Esophagus squamous epithelium (tissue), 5 donors: Measurements from ENCODE around the gene PNMA5. TPM values are rescaled to one million over a fixed set of nuclear protein-coding genes. Genes with fewer than 3 reads are reported as not detected.

Experiments used
- DNase-seq: peaks from one replicate; lab custom pipeline; 2025; lab: John Stamatoyannopoulos, UW
- H3K27ac ChIP-seq, 4 donors: fragments of 200-600 bp; sonication (generic); one replicate each; pipeline ENCODE4 v1.5.1; 2016 to 2019; ENCODE audit warnings: mild to moderate bottlenecking in 1 of 4
- H3K27me3 ChIP-seq, 4 donors: fragments of 200-600 bp; sonication (generic); 1 replicate in 3 of 4; 2 replicates in 1 of 4; pipeline versions ENCODE4 v1.5.1 to v1.6.0; 2017 to 2021; ENCODE audit warnings: antibody characterized with exemption in 1 of 4
- H3K36me3 ChIP-seq, 3 donors: fragments of 200-600 bp; sonication (generic); one replicate each; pipeline ENCODE4 v1.5.1; 2016 to 2019
- H3K4me1 ChIP-seq, 3 donors: fragments of 200-600 bp; sonication (generic); one replicate each; pipeline ENCODE4 v1.5.1; 2017 to 2019
- H3K4me3 ChIP-seq, 4 donors: fragments of 200-600 bp; sonication (generic); 1 replicate in 3 of 4; 2 replicates in 1 of 4; pipeline ENCODE4 v1.5.1; 2016 to 2019; ENCODE audit warnings: mild to moderate bottlenecking in 2 of 4, moderate library complexity in 1 of 4
- H3K9me3 ChIP-seq, 3 donors: fragments of 200-600 bp; sonication (generic); one replicate each; pipeline ENCODE4 v1.5.1; 2016 to 2019
- POLR2A ChIP-seq, 4 donors: fragments of 450-650 bp; IDR thresholded peaks; one replicate each; pipeline ENCODE4 v1.6.1; 2017; ENCODE audit warnings: antibody characterized with exemption in 4 of 4, mild to moderate bottlenecking in 4 of 4, moderate library complexity in 3 of 4
- WGBS, 2 donors: methylation state at CpG; one replicate each; pipeline ENCODE4 v1.1.5; 2018; 5-methylcytosine and 5-hydroxymethylcytosine counted together
- intact Hi-C: fragments of 100-400 bp; cut with DNase I; formaldehyde crosslinking; loops from one replicate; pipeline ENCODE4 v1.15.0; 2022
- total RNA-seq, 4 donors: library from RNA; depleted of rRNA; stranded (reverse); fragments of >200 nt; gene quantifications; one replicate each; pipeline ENCODE4 v1.1.0, GENCODE V29; 2016
- TF ChIP-seq, protein P1 (sequence below), 6 experiments: fragments of 450-650 bp in 4 of 6; fragments of 200-600 bp in 2 of 6; sonication (generic) in 2 of 6; IDR thresholded peaks; one replicate each; pipeline ENCODE4 v1.5.1; 2016 to 2019; ENCODE audit warnings: antibody characterized with exemption in 6 of 6, mild to moderate bottlenecking in 4 of 6, moderate library complexity in 4 of 6
- donor health status: DM: yes; HTN: yes; CAD: no.

Gene PNMA5
- total RNA-seq, 4 donors from 2014 or later: not detected

DNA sequence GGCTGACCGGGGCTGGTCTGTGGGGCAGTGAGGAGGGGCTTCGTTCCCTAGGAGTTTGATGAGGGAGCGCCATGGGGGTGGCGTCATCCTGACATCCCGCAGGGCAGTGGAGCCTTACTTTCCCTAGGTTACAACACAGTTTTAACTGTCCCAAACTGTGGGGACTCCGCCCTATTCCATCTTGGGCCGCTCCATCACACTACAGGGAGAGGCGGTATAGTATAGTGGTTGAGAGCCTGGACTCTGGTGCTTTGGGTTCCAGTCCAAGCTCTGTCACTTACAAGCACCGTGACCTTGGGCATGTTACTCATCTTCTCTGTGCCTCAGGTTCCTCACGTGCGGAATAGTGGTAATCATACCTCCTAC, 51.9 kb downstream of the PNMA5 start:
- H3K36me3 ChIP-seq: peaks cover 0 to 61% (median 0%) of the 10 kb centered on the region in 3 donors
- no peaks in the 10 kb centered on the region for H3K27me3 ChIP-seq
- peak overlapping the region; percentile 36 to 69 (median 46) for H3K4me3 ChIP-seq
- 34 to 63% methylated on average over 5 to 7 of the region's 11 CpGs for WGBS, 2 donors
- no peaks in the 10 kb centered on the region for H3K9me3 ChIP-seq
- DNase-seq: no peak
- no peak for TF ChIP-seq POLR2A (IDR thresholded peaks at IDR 0.05)
- TF ChIP-seq, protein P1, sequence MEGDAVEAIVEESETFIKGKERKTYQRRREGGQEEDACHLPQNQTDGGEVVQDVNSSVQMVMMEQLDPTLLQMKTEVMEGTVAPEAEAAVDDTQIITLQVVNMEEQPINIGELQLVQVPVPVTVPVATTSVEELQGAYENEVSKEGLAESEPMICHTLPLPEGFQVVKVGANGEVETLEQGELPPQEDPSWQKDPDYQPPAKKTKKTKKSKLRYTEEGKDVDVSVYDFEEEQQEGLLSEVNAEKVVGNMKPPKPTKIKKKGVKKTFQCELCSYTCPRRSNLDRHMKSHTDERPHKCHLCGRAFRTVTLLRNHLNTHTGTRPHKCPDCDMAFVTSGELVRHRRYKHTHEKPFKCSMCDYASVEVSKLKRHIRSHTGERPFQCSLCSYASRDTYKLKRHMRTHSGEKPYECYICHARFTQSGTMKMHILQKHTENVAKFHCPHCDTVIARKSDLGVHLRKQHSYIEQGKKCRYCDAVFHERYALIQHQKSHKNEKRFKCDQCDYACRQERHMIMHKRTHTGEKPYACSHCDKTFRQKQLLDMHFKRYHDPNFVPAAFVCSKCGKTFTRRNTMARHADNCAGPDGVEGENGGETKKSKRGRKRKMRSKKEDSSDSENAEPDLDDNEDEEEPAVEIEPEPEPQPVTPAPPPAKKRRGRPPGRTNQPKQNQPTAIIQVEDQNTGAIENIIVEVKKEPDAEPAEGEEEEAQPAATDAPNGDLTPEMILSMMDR (IDR thresholded peaks at IDR 0.05): no peak
- intact Hi-C loops: no loop called here
- H3K27ac ChIP-seq: peak overlapping the region; percentile 72 to 87 (median 81)
- H3K4me1 ChIP-seq: peaks cover 0 to 19% (median 0%) of the 10 kb centered on the region in 3 donors

DNA sequence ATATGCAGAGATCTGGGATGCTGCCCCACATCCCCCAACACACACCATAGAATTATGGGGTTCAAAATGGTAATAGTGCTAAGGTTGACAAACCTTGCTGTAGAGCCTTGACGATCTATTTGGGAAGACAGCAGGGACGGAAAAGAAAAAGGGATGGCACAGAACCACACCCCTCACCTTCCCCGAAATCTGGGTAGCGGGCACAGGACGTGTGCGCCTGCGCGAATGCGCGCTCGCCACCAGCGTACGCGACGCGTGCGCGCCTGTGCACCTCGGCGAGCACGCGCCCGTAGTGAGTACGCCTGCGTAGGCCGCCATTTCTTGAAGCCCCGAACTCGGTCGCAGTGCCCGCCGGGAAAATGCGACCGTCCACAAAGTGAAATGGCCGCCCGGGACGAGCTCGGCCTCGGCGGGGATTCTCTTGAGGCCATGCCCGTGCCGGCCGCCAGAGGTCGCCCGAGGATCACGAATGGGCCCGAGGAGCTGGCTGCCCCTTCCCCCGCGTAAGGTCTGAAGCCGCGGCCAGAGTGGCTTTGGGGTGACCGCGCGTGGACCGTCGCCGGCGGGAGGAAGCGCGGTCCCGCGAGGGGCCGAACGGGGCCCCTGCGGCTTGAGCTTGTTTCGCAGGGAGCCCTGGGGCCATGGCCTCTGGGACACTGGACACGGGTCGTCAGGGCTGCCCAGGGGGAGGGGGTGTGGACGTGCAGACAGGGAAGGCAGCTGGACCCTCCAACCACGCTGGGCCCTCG, 52.4 kb downstream of the PNMA5 start:
- intact Hi-C loops: no loop called here
- peak; percentile 47 for DNase-seq
- WGBS, 2 donors: 0 to 43% methylated on average over 2 to 41 of the region's 70 CpGs

More for the DNA sequence above, 52.4 kb downstream of the PNMA5 start:
- no peaks in the 10 kb centered on the region for H3K9me3 ChIP-seq
- TF ChIP-seq, protein P1 (IDR thresholded peaks at IDR 0.05): peak; percentile 71 to 95 (median 84)
- no peak for TF ChIP-seq POLR2A (IDR thresholded peaks at IDR 0.05)
- peak overlapping the region; percentile 72 to 87 (median 81) for H3K27ac ChIP-seq
- peaks cover 0 to 19% (median 0%) of the 10 kb centered on the region in 3 donors for H3K4me1 ChIP-seq
- H3K4me3 ChIP-seq: peak overlapping the region; percentile 36 to 69 (median 46)
- peaks cover 0 to 61% (median 0%) of the 10 kb centered on the region in 3 donors for H3K36me3 ChIP-seq
- no peaks in the 10 kb centered on the region for H3K27me3 ChIP-seq

Other genes starting within 250 kb of the PNMA5 start
- gene MAGEA2, start 240.3 kb downstream of the PNMA5 start, total RNA-seq: not detected
- gene CSAG3, start 234.9 kb downstream of the PNMA5 start, total RNA-seq: not detected
- not detected for gene MAGEA6, start 224.4 kb downstream of the PNMA5 start, total RNA-seq
- gene CETN2, start 163.4 kb downstream of the PNMA5 start, total RNA-seq: 10 to 100 TPM; 17.2 to 38.5 (median 24.2) TPM
- gene NSDHL, start 163.1 kb downstream of the PNMA5 start, total RNA-seq: 10 to 100 TPM; 41.0 to 63.7 (median 57.4) TPM
- 100 to 1,000 TPM; 205 to 470 (median 259) TPM for gene ZNF185, start 96.0 kb downstream of the PNMA5 start, total RNA-seq
- under 1 TPM in 3 of 4 donors, not detected in 1; 0.29 to 0.57 (median 0.48) TPM for gene PNMA3, start 62.4 kb upstream of the PNMA5 start, total RNA-seq
- 1 to 10 TPM in 1 of 4 donors, under 1 TPM in 1, not detected in 2; 0.19 to 1.3 TPM for gene PNMA6A, start 78.3 kb upstream of the PNMA5 start, total RNA-seq
- not detected for gene MAGEA1, start 185.2 kb upstream of the PNMA5 start, total RNA-seq